Heart left ventricle (tissue), 13 donors: ENCODE results near the gene TRMT1.

Experiments used
- CTCF ChIP-seq, 12 donors: fragments of 200-600 bp; sonication (generic) in 4 of 12; IDR thresholded peaks; one replicate each; pipeline versions ENCODE4 v1.5.0 to v1.8.0; 2018 to 2022; ENCODE audit warnings: antibody characterized with exemption in 12 of 12, mild to moderate bottlenecking in 5 of 12
- POLR2A ChIP-seq, 2 donors: fragments of 450-650 bp; IDR thresholded peaks; one replicate each; pipeline ENCODE4 v1.6.1; 2017; ENCODE audit warnings: antibody characterized with exemption in 2 of 2, mild to moderate bottlenecking in 2 of 2, moderate library complexity in 2 of 2
- donor health status: ischemic (EF 13 %, LVEDD 7.1; RV severe dilation, severe dysfunction).
- donor health status: DM: no; HTN: yes; CAD: no.
- donor health status: DM: no; HTN: no; CAD: no.
- donor health status: ischemic (EF 25% LVEDD 6.9; RV normal size, moderate dysfunction).
- donor health status: ischemic (EF 25% LVEDD 5.7; RV mildly dilated, moderate dysfunction).
- donor health status: ischemic (EF 35%, LVEDD 5.7; RV mildly dilated, moderate dysfunction).
- donor health status: nonischemic (EF 11% LVEDD 7.7; RV severe dilation, severe dysfunction).
- donor health status: DM: yes; HTN: yes; CAD: no.
- donor health status: PGD.
- donor health status: ischemic (EF 29% LVEDD 5.4; RV normal size, mild dysfunction).
- donor health status: nonischemic (EF 23%, LVEDD 6.1; RV moderate dilation, normal function).

- TF ChIP-seq CTCF (IDR thresholded peaks at IDR 0.05) (no peak), POLR2A (IDR thresholded peaks at IDR 0.05) (no peak)
These were observed 19.5 kb downstream of the TRMT1 start for GRCh38 chr19:13097033-13097462.
